Lower lobe of right lung (tissue), 2 donors: ENCODE results near the gene REXO1. TPM values are rescaled to one million over a fixed set of nuclear protein-coding genes. Genes with fewer than 3 reads are reported as not detected.
"Not testable (repeated sequence)": the region's sequence is repeated elsewhere in the genome, so short reads cannot be mapped to it uniquely, and the experiment has no call there.

Experiments used
- ATAC-seq, 2 donors: fragments of 200-7000 bp; cut with Tn5 transposase; one replicate each; pipeline ENCODE4 v1.9.1; 2020 to 2022; ENCODE audit warnings: mild to moderate bottlenecking in 2 of 2, moderate library complexity in 2 of 2
- DNase-seq: peaks from one replicate; pipeline ENCODE4 v3.0.0-alpha.2; 2020
- H3K27ac ChIP-seq: fragments of 200-600 bp; one replicate; pipeline ENCODE4 v1.8.0; 2022
- H3K27me3 ChIP-seq: fragments of 200-600 bp; one replicate; pipeline ENCODE4 v1.8.0; 2022; ENCODE audit warnings: low read depth
- H3K36me3 ChIP-seq: fragments of 200-600 bp; one replicate; pipeline ENCODE4 v1.8.0; 2022; ENCODE audit warnings: mild to moderate bottlenecking
- H3K4me1 ChIP-seq: fragments of 200-600 bp; one replicate; pipeline ENCODE4 v1.8.0; 2022
- H3K4me3 ChIP-seq: fragments of 200-600 bp; one replicate; pipeline ENCODE4 v1.8.0; 2022; ENCODE audit warnings: mild to moderate bottlenecking
- H3K9me3 ChIP-seq: fragments of 200-600 bp; one replicate; pipeline ENCODE4 v1.8.0; 2022
- intact Hi-C: fragments of 100-400 bp; cut with DNase I; formaldehyde crosslinking; loops from one replicate; pipeline ENCODE4 v1.11.0; 2022
- total RNA-seq: library from RNA; stranded (reverse); fragmentation: NEBNext Ultra II Directional; extraction: Animal tissue kit (Norgen Biotek cat#: 25700); gene quantifications from one replicate; pipeline ENCODE4 v1.2.1, GENCODE V29; 2021
- TF ChIP-seq, protein P1 (sequence below): fragments of 200-600 bp; IDR thresholded peaks from one replicate; pipeline ENCODE4 v1.8.0; 2022; ENCODE audit warnings: antibody characterized with exemption, mild to moderate bottlenecking
- donor health status: DM: no; HTN: yes; CAD: no; lungs with severe emphysema.

Gene REXO1
- total RNA-seq, 1 donor from 2014 or later, result 29.1 TPM

DNA sequence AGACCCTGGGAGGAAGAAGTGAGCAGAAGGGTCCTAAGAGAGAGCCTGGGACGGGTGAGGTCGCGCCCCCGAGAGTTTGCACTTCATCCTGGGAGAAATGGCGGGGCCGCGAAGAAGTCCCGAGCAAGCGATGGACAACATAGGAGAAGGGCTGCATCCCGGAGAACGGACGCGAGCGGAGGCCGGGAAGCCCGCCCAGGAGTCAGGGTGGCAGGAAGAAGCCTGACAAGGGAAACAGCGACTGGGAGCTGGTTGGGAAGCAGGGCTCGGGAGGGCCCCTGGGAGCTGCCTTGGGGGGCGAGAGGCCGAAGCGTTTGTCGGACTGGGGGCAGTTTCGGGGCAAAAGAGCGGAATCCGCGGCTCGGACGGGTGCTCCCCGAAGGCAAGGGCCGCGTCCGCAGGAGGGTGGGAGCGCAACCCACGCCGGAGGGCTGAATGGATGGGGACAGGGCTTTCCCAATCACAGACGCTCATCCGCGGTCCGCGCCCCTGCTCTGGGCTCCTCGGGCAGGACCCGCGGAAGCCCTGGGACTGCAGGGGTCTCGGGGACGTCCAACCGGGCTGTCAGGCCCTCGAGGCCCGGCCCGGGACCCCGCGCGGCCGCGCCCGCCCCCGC is 36.5 kb upstream of the REXO1 start:
- Histone ChIP-seq H3K9me3 (no peaks in the 10 kb centered on the region), H3K27me3 (no peaks in the 10 kb centered on the region), H3K4me3 (peak overlapping the region; percentile 97), H3K4me1 (peaks cover 44% of the 10 kb centered on the region), H3K27ac (peak overlapping the region; percentile 90), H3K36me3 (peaks cover 15% of the 10 kb centered on the region)
- intact Hi-C loops, result no loop called here
- TF ChIP-seq, protein P1, sequence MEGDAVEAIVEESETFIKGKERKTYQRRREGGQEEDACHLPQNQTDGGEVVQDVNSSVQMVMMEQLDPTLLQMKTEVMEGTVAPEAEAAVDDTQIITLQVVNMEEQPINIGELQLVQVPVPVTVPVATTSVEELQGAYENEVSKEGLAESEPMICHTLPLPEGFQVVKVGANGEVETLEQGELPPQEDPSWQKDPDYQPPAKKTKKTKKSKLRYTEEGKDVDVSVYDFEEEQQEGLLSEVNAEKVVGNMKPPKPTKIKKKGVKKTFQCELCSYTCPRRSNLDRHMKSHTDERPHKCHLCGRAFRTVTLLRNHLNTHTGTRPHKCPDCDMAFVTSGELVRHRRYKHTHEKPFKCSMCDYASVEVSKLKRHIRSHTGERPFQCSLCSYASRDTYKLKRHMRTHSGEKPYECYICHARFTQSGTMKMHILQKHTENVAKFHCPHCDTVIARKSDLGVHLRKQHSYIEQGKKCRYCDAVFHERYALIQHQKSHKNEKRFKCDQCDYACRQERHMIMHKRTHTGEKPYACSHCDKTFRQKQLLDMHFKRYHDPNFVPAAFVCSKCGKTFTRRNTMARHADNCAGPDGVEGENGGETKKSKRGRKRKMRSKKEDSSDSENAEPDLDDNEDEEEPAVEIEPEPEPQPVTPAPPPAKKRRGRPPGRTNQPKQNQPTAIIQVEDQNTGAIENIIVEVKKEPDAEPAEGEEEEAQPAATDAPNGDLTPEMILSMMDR, result no peak
- DNase-seq (no peak), ATAC-seq (peak; percentile 2 to 11)

DNA sequence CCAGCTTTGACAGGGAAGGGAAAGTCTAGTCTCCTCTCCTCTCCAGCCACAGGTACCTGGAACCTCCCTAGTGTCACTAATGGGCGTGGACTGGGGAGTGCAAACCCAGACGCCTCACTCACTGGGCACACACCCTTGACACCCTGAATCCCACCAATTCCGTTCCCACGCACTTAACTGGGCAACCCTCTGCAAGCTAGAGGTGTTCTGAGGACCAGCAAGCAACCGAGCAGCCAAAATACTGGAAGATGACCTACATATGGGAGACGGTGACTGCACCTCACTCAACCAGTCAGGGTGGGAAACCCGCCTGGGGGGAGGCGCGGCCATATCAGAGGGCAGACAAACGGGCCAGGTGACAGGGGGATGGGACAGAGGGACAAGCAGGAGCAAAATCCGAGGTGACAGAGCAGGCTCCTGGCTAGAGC is 36.0 kb upstream of the REXO1 start:
- TF ChIP-seq, protein P1, result no peak
- intact Hi-C loops, result no loop called here
- H3K4me3 ChIP-seq, result peak overlapping the region; percentile 97
- H3K27me3 ChIP-seq, result no peaks in the 10 kb centered on the region
- H3K9me3 ChIP-seq, result no peaks in the 10 kb centered on the region
- ATAC-seq (peak in 1 of 2 donors; percentile 1), DNase-seq (no peak)
- peaks cover 16% of the 10 kb centered on the region for H3K36me3 ChIP-seq
- peak overlapping the region; percentile 90 for H3K27ac ChIP-seq
- H3K4me1 ChIP-seq, result peaks cover 44% of the 10 kb centered on the region

- intact Hi-C loops, result no loop called here
- Histone ChIP-seq H3K27ac (peak overlapping the region; percentile 90), H3K4me3 (peak overlapping the region; percentile 97), H3K36me3 (peaks cover 19% of the 10 kb centered on the region), H3K4me1 (peaks cover 44% of the 10 kb centered on the region), H3K27me3 (no peaks in the 10 kb centered on the region), H3K9me3 (no peaks in the 10 kb centered on the region)
- no peak for ATAC-seq
- TF ChIP-seq, protein P1, result no peak
- DNase-seq, result no peak
Observed at GRCh38 chr19:1883784-1884183, 35.5 kb upstream of the REXO1 start.

GRCh38 chr19:1882786-1883692 is 34.8 kb upstream of the REXO1 start:
- Histone ChIP-seq H3K4me3 (peak overlapping the region; percentile 97), H3K27ac (peak overlapping the region; percentile 90), H3K4me1 (peaks cover 44% of the 10 kb centered on the region), H3K36me3 (peaks cover 22% of the 10 kb centered on the region), H3K9me3 (no peaks in the 10 kb centered on the region), H3K27me3 (no peaks in the 10 kb centered on the region)
- ATAC-seq (no peak), DNase-seq (no peak)
- intact Hi-C loops, result no loop called here
- TF ChIP-seq, protein P1, result no peak

- intact Hi-C loops, result no loop called here
- TF ChIP-seq, protein P1, result no peak
- peak overlapping the region; percentile 90 for H3K27ac ChIP-seq
- DNase-seq (no peak), ATAC-seq (no peak)
- H3K9me3 ChIP-seq, result no peaks in the 10 kb centered on the region
- H3K4me3 ChIP-seq, result peak overlapping the region; percentile 97
- no peaks in the 10 kb centered on the region for H3K27me3 ChIP-seq
- peaks cover 44% of the 10 kb centered on the region for H3K4me1 ChIP-seq
- peaks cover 22% of the 10 kb centered on the region for H3K36me3 ChIP-seq
Observed at GRCh38 chr19:1882089-1882785, 34.0 kb upstream of the REXO1 start.

- Histone ChIP-seq H3K4me1 (peaks cover 46% of the 10 kb centered on the region), H3K36me3 (peaks cover 22% of the 10 kb centered on the region), H3K4me3 (peak overlapping the region; percentile 97), H3K27ac (peak overlapping the region; percentile 90)
- H3K27me3 ChIP-seq, intact Hi-C loops, DNase-seq, ATAC-seq, H3K9me3 ChIP-seq: not testable (repeated sequence)
Observed at GRCh38 chr19:1881393-1882088, 33.3 kb upstream of the REXO1 start.
